Measurements from ENCODE around the gene CLEC2L. TPM values are rescaled to one million over a fixed set of nuclear protein-coding genes. Genes with fewer than 3 reads are reported as not detected.

Gene CLEC2L
- total and polyA plus RNA-seq, 2 of the 4 experiments (the other 2 are of a cell fraction), result not detected

- Histone ChIP-seq H3K9me1 (ENCODE audit: insufficient read depth, low read length) (0 out of 2 replicates have a peak, but pooled peaks cover under 1% of the 10 kb centered on the region), H3K4me1 (ENCODE audit: control insufficient read depth, insufficient read depth, low read length) (peaks cover 1% of the 10 kb centered on the region), H2AK5ac (ENCODE audit: low read depth, low read length) (no peak overlapping the region), H2BK20ac (ENCODE audit: low read depth, low read length) (no peak overlapping the region), H2BK15ac (ENCODE audit: low read depth, low read length) (no peak overlapping the region), H3K18ac (ENCODE audit: low read depth, low read length) (no peak overlapping the region), H2AFZ (replicated peaks; ENCODE audit: low read length, poor library complexity) (no peak overlapping the region), H2BK5ac (ENCODE audit: low read depth, low read length, poor library complexity, severe bottlenecking) (no peak overlapping the region), H3K9me3 (ENCODE audit: control insufficient read depth, insufficient read depth, low read length) (peaks cover 10% of the 10 kb centered on the region), H3K27me3 (ENCODE audit: control insufficient read depth, insufficient read depth, low read length) (peaks cover 39% of the 10 kb centered on the region), H3K27ac (ENCODE audit: insufficient read depth, low read length) (no peak overlapping the region), H2AK9ac (replicated peaks; ENCODE audit: low read depth, low read length, poor library complexity) (no peak overlapping the region), H3K4me2 (ENCODE audit: low read depth, low read length) (no peak overlapping the region), H4K20me1 (ENCODE audit: insufficient read depth, low read length) (peaks cover 1% of the 10 kb centered on the region; the same call in 1 of the 2 replicates), H3K14ac (replicated peaks; ENCODE audit: low read depth, low read length) (no peak overlapping the region), H3K79me1 (ENCODE audit: low read depth in 1 of 2, low read length in 2 of 2) (no peaks in the 10 kb centered on the region), H3K4me3 (ENCODE audit: insufficient read depth, low read depth, low read length) (no peak overlapping the region), H4K8ac (ENCODE audit: low read depth in 2 of 2, low read length in 2 of 2) (no peak overlapping the region), H3K23ac (ENCODE audit: low read depth, low read length) (no peak overlapping the region), H3K56ac (ENCODE audit: extremely low read depth, insufficient read depth, low read length) (no peak overlapping the region), H3K9ac (ENCODE audit: low read depth, low read length) (no peak overlapping the region), H3K4ac (ENCODE audit: low read depth, low read length) (no peak overlapping the region), H4K5ac (ENCODE audit: low read depth, low read length) (no peak overlapping the region), H2BK120ac (ENCODE audit: low read depth, low read length) (no peak overlapping the region), H3K36me3 (ENCODE audit: control insufficient read depth, insufficient read depth, low read length) (no peaks in the 10 kb centered on the region), H4K91ac (ENCODE audit: insufficient read depth, low read depth, low read length) (no peak overlapping the region)
- intact Hi-C loops (cut with micrococcal nuclease) (no loop called here), in situ Hi-C loops (cut with MboI; ENCODE audit: low sequenced_read_pairs) (no loop called here), dilution Hi-C loops (cut with HindIII; ENCODE audit: low sequenced_read_pairs, unreplicated experiment) (no loop called here)
- BruUV-seq (replicated peaks), result no TSS peak
- ATAC-seq (ENCODE audit: low read depth), result no peak
- TF ChIP-seq ELK1 (IDR thresholded peaks at IDR 0.05; ENCODE audit: borderline replicate concordance, low read depth, low read length) (no peak), USF2 (IDR thresholded peaks at IDR 0.05; ENCODE audit: low read depth, low read length) (no peak), MXI1 (IDR thresholded peaks at IDR 0.05; ENCODE audit: borderline replicate concordance, low read depth, low read length) (no peak), BHLHE40 (IDR thresholded peaks at IDR 0.05; ENCODE audit: low read depth, low read length) (no peak), RFX5 (IDR thresholded peaks at IDR 0.05; ENCODE audit: low read depth, low read length) (no peak), CEBPB (IDR thresholded peaks at IDR 0.05; ENCODE audit: low read depth, low read length) (no peak), CTCF (conservative IDR thresholded peaks at IDR 0.05; ENCODE audit: low read depth, low read length) (no peak), RCOR1 (IDR thresholded peaks at IDR 0.05; ENCODE audit: insufficient replicate concordance, low read length) (no peak), MAZ (IDR thresholded peaks at IDR 0.05; ENCODE audit: borderline replicate concordance, low read depth, low read length) (no peak), FOS (IDR thresholded peaks at IDR 0.05; ENCODE audit: low read depth, low read length) (no peak), RAD21 (IDR thresholded peaks at IDR 0.05; ENCODE audit: low read length) (no peak), NFE2L2 (IDR thresholded peaks at IDR 0.05; ENCODE audit: low read depth, low read length) (no peak), SMC3 (IDR thresholded peaks at IDR 0.05; ENCODE audit: low read depth, low read length) (no peak), POLR2A (IDR thresholded peaks at IDR 0.05; ENCODE audit: low read depth, low read length) (no peak)
- no peak for DNase-seq
- no CpG with 5 or more reads among the region's 6 CpGs for WGBS, 2 experiments (ENCODE audit: extremely low coverage in 2 of 2, insufficient read length in 1 of 2)
- ChIA-PET CTCF (no interaction called here), POLR2A (ENCODE audit: unreplicated experiment) (no interaction called here)
Observed at GRCh38 chr7:139476891-139477290, 46.6 kb upstream of the CLEC2L start.

All from IMR-90 (cell line).